GM19193 (cell line): ENCODE results near the gene ATP9B.

Experiments
- POLR2A ChIP-seq: IDR thresholded peaks from 4 replicates; pipeline ENCODE4 v1.6.1; 2011; ENCODE audit not compliant: insufficient read depth, insufficient read length; ENCODE audit errors: extremely low read depth

Gene ATP9B

DNA sequence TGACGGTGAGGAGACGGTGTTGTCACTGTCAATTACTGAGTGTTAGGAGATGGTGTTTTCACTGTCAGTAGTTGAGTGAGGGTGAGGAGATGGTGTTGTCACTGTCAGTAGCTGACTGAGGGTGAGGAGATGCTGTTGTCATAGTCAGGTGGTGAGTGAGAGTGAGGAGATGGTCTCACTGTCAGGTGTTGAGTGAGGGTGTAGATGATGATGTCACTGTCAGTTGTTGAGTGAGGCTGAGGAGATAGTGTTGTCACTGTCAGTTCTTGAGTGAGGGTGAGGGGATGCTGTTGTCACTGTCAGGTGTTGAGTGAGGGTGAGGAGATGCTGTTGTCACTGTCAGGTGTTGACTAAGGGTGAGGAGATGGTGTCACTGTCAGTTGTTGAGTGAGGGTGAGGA is 3.4 kb upstream of the ATP9B start:
- no peak for TF ChIP-seq POLR2A

DNA sequence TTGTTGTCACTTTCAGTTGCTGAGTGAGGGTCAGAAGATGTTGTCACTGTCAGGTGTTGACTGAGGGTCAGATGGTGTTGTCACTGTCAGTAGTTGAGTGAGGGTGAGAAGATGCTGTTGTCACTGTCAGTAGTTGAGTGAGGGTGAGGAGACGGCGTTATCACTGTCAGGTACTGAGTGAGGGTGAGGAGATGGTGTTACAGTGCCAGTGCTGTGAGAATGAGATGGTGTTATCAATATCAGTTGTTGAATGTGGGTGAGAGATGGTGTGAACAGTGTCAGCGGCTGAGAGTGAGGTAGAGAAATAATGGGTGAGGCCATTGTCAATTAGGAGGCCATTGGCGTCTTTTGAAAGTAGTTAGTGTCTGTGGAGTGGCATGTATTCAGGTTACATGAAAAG is 1.6 kb upstream of the ATP9B start:
- TF ChIP-seq POLR2A: no peak

- TF ChIP-seq POLR2A: no peak
These were observed 755 bp upstream of the ATP9B start for GRCh38 chr18:79068341-79068936.

DNA sequence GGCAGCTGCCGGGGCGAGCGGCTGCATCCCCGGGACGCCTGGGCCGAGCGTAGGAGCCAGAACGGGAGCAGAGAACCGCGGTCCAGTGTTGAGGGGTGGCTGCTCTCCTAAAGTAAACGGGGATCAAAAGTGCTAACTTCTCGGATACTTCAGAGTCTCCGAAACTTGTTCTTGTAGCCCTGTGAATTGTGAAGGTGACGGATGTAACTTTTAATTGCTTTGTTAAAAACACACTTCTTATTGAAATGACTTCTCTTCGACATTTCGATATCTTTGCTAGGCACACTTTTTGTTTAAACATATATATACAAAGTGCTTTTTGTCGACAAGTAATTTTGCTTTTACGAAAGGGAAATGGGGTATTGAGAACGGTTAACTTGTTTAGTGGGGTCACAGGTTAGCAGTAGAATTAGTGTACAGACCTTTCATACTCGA is 540 bp downstream of the ATP9B start:
- TF ChIP-seq POLR2A: no peak

GRCh38 chr18:79070486-79070885 is 1.3 kb downstream of the ATP9B start:
- TF ChIP-seq POLR2A: no peak

DNA sequence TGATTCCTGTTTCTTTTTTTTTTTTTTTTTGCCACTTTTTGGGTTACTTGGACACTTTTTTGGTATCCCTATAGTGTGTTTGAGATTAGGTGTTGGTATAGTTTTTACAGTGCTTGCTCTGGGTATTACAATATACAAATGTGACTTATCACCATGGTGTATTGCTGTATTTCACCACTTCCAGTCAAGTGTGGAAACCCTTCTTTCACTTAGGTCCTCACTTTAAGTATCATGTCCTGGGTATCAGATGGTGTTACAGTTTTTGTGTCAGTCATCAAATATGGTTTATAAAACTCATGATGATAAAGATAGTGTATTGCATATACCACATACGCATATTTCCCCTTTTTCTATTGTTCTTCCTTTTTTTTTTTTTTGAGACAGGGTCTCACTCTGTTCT is 1.8 kb downstream of the ATP9B start:
- no peak for TF ChIP-seq POLR2A

DNA sequence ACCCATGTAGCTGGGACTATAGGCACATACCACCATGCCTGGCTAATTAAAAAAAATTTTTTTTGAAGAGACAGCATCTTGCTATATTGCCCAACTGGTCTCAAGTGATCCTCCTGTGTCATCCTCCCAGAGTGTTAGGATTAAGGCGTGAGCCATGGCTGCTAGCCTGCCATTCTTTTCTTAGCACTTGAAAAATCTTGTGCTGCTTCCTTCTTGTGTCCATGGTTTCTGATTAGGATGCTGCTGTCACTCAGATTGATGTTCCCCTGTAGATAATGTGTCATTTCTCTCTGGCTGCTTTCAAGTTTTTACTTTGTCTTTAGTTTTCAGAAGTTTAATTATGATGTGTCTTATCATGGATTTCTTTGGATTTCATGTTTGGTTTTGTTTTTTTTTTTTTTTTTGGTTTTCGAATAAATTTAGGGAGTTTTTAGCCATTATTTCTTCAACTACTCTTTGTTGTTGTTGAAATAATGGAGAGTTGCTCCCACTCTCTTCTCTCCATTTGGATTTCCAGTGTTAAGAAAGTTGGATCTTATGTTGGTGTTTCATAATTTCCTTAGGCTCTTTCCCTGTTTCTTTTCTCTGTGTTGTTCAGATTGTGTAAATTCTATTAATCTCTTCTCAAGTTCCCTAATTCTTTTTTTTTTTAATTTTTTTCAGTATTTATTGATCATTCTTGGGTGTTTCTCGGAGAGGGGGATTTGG is 2.5 kb downstream of the ATP9B start:
- no peak for TF ChIP-seq POLR2A

DNA sequence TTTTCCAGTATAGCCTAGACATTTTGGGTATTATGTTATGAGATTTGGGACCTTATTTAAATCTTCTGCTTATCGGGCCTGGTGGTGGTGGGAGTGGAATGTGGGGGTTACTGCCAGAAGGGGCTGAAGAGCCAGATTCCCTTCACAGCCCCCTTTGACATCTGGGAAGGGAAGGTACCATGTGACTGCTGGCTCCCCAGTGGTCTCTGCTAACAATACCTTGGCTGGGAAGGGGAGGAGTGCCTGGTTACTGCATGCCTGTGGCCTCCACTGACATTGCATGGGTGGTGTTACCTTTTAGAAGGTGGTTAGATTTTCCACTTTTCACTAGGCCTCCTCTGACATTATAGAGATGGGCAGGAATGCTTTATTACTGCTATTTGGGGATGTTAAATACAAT is 8.0 kb downstream of the ATP9B start:
- no peak for TF ChIP-seq POLR2A

DNA sequence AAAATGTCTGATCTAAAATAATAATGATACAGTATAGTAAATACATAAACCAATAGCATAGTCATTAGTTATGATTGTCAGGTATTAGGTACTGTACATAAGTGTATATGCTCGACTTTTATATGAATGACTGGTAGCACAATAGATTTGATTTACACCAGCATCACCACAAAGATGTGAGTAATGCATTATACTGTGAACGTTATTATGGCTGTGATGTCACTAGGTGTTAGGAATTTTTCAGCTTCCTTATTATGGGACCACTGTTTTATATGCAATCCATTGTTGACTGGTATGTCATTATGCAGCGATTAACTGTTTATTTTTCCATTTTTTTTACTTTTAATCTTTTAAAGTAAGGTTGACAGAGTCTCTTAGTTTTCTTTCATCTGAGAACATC is 23.7 kb downstream of the ATP9B start:
- TF ChIP-seq POLR2A: no peak

- no peak for TF ChIP-seq POLR2A
These were observed 24.8 kb downstream of the ATP9B start for GRCh38 chr18:79093986-79094385.

DNA sequence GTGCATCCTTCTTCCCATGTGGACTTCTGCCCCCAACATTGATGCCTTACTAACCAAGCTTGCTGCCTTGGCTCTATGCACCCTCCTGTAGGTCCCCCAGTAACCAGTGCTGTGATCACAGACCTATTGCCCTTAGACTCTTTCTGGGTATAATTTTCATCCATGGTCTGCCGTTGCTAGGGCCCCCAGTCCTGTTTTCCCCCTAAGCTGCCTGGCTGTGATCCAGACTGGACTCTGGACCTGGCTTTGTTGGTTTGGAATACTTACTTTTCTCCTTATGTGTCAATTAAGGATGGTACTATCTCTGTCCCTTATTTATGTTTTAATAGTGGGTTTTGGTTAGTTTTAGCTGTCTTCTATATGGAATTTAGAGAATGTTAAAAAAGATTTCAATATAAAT is 26.0 kb downstream of the ATP9B start:
- TF ChIP-seq POLR2A: no peak

GRCh38 chr18:79100944-79101343 is 31.8 kb downstream of the ATP9B start:
- TF ChIP-seq POLR2A: no peak

DNA sequence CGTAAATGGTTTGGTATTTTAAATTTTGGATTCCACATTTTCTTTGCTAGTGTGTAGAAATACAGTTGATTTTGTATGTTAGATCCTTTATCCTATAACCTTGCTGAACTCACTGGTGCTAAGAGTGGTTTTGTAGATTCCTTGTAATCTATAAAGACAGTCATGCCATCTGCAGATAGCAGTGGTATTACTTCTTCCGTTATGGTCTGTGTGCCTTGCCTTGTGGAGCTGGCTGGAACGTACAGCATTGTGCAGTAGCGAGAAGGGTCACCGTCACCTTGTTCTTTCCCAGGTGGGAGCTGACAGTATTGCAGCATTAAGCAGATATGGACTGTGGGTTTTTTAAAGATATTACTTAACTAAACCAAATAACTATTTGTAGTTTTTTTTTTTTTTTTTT is 33.7 kb downstream of the ATP9B start:
- no peak for TF ChIP-seq POLR2A

DNA sequence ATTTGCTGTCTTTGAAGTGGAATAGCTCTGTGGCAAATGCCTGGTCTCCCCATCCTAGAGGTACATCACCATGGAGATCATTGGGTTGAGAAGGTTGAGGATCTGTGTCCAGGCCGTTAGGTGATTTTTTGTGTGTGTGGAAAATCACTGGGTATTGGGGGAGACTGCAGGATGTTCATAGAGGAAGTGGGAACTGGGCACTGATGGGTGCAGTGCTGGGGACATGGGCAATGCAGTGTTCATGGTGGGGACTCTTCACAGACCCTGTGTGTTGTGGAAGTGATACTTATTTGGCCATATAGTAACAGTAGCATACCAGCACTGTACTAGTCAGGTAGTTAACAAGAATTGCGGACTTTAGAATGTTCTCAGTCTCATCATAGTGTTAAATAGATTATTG is 34.9 kb downstream of the ATP9B start:
- no peak for TF ChIP-seq POLR2A

GRCh38 chr18:79105455-79105854 is 36.3 kb downstream of the ATP9B start:
- no peak for TF ChIP-seq POLR2A

GRCh38 chr18:79106084-79106483 is 36.9 kb downstream of the ATP9B start:
- TF ChIP-seq POLR2A: no peak

DNA sequence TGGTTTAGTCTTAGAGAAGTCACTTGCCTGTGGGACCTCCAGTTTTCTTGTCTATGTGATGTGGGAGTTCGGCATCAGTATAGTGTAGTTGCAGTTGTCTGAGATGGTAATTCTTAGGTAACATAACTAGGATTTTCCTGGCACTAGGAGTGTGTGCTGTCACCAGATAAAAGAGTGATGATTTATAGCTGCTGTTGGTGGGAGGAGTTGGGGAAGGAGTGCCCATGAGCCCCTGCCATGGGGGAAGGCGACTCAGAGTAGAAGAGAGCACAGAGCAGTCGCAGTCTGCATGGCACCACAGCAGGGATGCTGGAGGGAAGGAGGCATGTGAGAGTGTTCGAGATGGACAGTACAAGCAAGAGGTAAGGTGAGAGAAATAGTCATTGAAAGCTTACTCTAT is 38.7 kb downstream of the ATP9B start:
- no peak for TF ChIP-seq POLR2A

DNA sequence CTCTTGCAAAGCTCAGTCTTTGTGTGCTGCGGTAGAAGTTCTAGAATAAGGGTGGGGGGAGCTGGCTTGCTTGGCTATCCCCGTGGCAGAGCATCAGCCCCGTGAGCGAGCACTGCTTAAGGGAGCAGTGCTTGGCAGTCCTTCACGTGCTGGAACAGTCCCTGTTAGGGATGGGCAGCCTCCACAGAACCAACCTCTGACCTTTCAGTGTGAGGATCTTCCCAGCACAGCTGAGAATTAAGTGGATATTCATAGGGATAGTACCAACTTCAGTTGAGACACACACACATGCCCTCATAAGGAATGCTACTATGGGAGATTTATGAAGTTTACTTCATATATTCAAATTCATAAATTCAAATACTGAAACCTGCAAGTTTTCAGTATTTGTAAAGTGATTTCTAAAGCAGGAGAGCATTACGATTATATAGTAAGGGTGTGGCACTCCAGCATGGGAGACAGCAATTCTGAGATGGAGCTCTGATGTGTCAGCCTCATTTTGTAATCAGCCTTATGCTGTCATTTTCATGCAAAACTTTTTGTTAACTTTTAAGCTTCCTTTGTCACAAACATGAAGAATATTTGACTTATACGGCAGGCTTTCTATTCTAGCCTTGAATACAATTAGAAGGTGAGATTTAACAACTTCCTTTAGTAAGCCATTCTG is 39.5 kb downstream of the ATP9B start:
- no peak for TF ChIP-seq POLR2A
